ENCODE results near the gene NOP9.

Gene NOP9

GRCh38 chr14:24272467-24272866 is 27.2 kb upstream of the NOP9 start:
- H3K36me3 Mint-ChIP-seq, result no peaks in the 10 kb centered on the region
- H3K4me1 Mint-ChIP-seq, result peaks cover 55% of the 10 kb centered on the region
- no peaks in the 10 kb centered on the region for H3K9me3 Mint-ChIP-seq
- peak overlapping the region; percentile 85 for H3K4me3 Mint-ChIP-seq
- H3K27ac Mint-ChIP-seq, result peak overlapping the region; percentile 96
- no peaks in the 10 kb centered on the region for H3K27me3 Mint-ChIP-seq

- H3K36me3 Mint-ChIP-seq, result no peaks in the 10 kb centered on the region
- H3K9me3 Mint-ChIP-seq, result no peaks in the 10 kb centered on the region
- H3K4me1 Mint-ChIP-seq, result peaks cover 62% of the 10 kb centered on the region
- H3K27ac Mint-ChIP-seq, result peak overlapping the region; percentile 88
- H3K4me3 Mint-ChIP-seq, result peak overlapping the region; percentile 50
- no peaks in the 10 kb centered on the region for H3K27me3 Mint-ChIP-seq
Measured at GRCh38 chr14:24273422-24273998, 26.1 kb upstream of the NOP9 start.

GRCh38 chr14:24274101-24274543 is 25.5 kb upstream of the NOP9 start:
- Mint-ChIP-seq H3K9me3 (no peaks in the 10 kb centered on the region), H3K27me3 (no peaks in the 10 kb centered on the region), H3K27ac (peak overlapping the region; percentile 88), H3K4me3 (peak overlapping the region; percentile 50), H3K36me3 (no peaks in the 10 kb centered on the region), H3K4me1 (peaks cover 68% of the 10 kb centered on the region)

- H3K4me1 Mint-ChIP-seq, result peaks cover 78% of the 10 kb centered on the region
- H3K27ac Mint-ChIP-seq, result peak overlapping the region; percentile 6
- no peaks in the 10 kb centered on the region for H3K27me3 Mint-ChIP-seq
- H3K9me3 Mint-ChIP-seq, result no peaks in the 10 kb centered on the region
- peak overlapping the region; percentile 33 for H3K4me3 Mint-ChIP-seq
- no peaks in the 10 kb centered on the region for H3K36me3 Mint-ChIP-seq
Measured at GRCh38 chr14:24277071-24277470, 22.6 kb upstream of the NOP9 start.

GRCh38 chr14:24277606-24278321 is 21.9 kb upstream of the NOP9 start:
- Mint-ChIP-seq H3K36me3 (no peaks in the 10 kb centered on the region), H3K27ac (no peak overlapping the region), H3K4me1 (peaks cover 71% of the 10 kb centered on the region), H3K27me3 (no peaks in the 10 kb centered on the region), H3K9me3 (no peaks in the 10 kb centered on the region), H3K4me3 (no peak overlapping the region)

GRCh38 chr14:24278424-24278823 is 21.2 kb upstream of the NOP9 start:
- H3K27ac Mint-ChIP-seq, result peak overlapping the region; percentile 89
- H3K9me3 Mint-ChIP-seq, result no peaks in the 10 kb centered on the region
- no peaks in the 10 kb centered on the region for H3K36me3 Mint-ChIP-seq
- peak overlapping the region; percentile 45 for H3K4me3 Mint-ChIP-seq
- H3K4me1 Mint-ChIP-seq, result peaks cover 64% of the 10 kb centered on the region
- H3K27me3 Mint-ChIP-seq, result no peaks in the 10 kb centered on the region

- Mint-ChIP-seq H3K4me3 (peak overlapping the region; percentile 57), H3K9me3 (no peaks in the 10 kb centered on the region), H3K4me1 (peaks cover 54% of the 10 kb centered on the region)
Measured at GRCh38 chr14:24279301-24280186, 20.1 kb upstream of the NOP9 start.

GRCh38 chr14:24280797-24281460 is 18.7 kb upstream of the NOP9 start:
- Mint-ChIP-seq H3K4me1 (peaks cover 45% of the 10 kb centered on the region), H3K36me3 (no peaks in the 10 kb centered on the region), H3K27ac (peak overlapping the region; percentile 64), H3K9me3 (no peaks in the 10 kb centered on the region), H3K4me3 (no peak overlapping the region), H3K27me3 (no peaks in the 10 kb centered on the region)

More at GRCh38 chr14:24279301-24280186, 20.1 kb upstream of the NOP9 start:
- Mint-ChIP-seq H3K27me3 (no peaks in the 10 kb centered on the region), H3K36me3 (no peaks in the 10 kb centered on the region), H3K27ac (peak overlapping the region; percentile 89)

- Mint-ChIP-seq H3K27me3 (no peaks in the 10 kb centered on the region), H3K27ac (peak overlapping the region; percentile 64), H3K4me1 (peaks cover 43% of the 10 kb centered on the region)
Measured at GRCh38 chr14:24281636-24282035, 18.0 kb upstream of the NOP9 start.

GRCh38 chr14:24282736-24283135 is 16.9 kb upstream of the NOP9 start:
- no peaks in the 10 kb centered on the region for H3K27me3 Mint-ChIP-seq
- no peak overlapping the region for H3K4me3 Mint-ChIP-seq
- no peaks in the 10 kb centered on the region for H3K9me3 Mint-ChIP-seq
- H3K4me1 Mint-ChIP-seq, result peaks cover 35% of the 10 kb centered on the region
- H3K36me3 Mint-ChIP-seq, result no peaks in the 10 kb centered on the region
- H3K27ac Mint-ChIP-seq, result no peak overlapping the region

More at GRCh38 chr14:24281636-24282035, 18.0 kb upstream of the NOP9 start:
- Mint-ChIP-seq H3K9me3 (no peaks in the 10 kb centered on the region), H3K36me3 (no peaks in the 10 kb centered on the region), H3K4me3 (no peak overlapping the region)

- no peak overlapping the region for H3K4me3 Mint-ChIP-seq
- no peak overlapping the region for H3K27ac Mint-ChIP-seq
- no peaks in the 10 kb centered on the region for H3K27me3 Mint-ChIP-seq
- H3K9me3 Mint-ChIP-seq, result no peaks in the 10 kb centered on the region
- no peaks in the 10 kb centered on the region for H3K36me3 Mint-ChIP-seq
- peaks cover 25% of the 10 kb centered on the region for H3K4me1 Mint-ChIP-seq
Measured at GRCh38 chr14:24283796-24284460, 15.7 kb upstream of the NOP9 start.

- peaks cover 20% of the 10 kb centered on the region for H3K4me1 Mint-ChIP-seq
- H3K4me3 Mint-ChIP-seq, result no peak overlapping the region
- H3K27ac Mint-ChIP-seq, result no peak overlapping the region
- H3K9me3 Mint-ChIP-seq, result no peaks in the 10 kb centered on the region
- H3K36me3 Mint-ChIP-seq, result no peaks in the 10 kb centered on the region
- no peaks in the 10 kb centered on the region for H3K27me3 Mint-ChIP-seq
Measured at GRCh38 chr14:24284501-24285035, 15.1 kb upstream of the NOP9 start.

- Mint-ChIP-seq H3K9me3 (no peaks in the 10 kb centered on the region), H3K36me3 (peaks cover 2% of the 10 kb centered on the region), H3K27ac (no peak overlapping the region), H3K4me3 (no peak overlapping the region), H3K27me3 (no peaks in the 10 kb centered on the region), H3K4me1 (peaks cover 20% of the 10 kb centered on the region)
Measured at GRCh38 chr14:24285351-24285750, 14.3 kb upstream of the NOP9 start.

- no peaks in the 10 kb centered on the region for H3K9me3 Mint-ChIP-seq
- H3K4me1 Mint-ChIP-seq, result peaks cover 13% of the 10 kb centered on the region
- no peaks in the 10 kb centered on the region for H3K27me3 Mint-ChIP-seq
- no peak overlapping the region for H3K27ac Mint-ChIP-seq
- no peak overlapping the region for H3K4me3 Mint-ChIP-seq
- H3K36me3 Mint-ChIP-seq, result peaks cover 13% of the 10 kb centered on the region
Measured at GRCh38 chr14:24286996-24287395, 12.7 kb upstream of the NOP9 start.

Measured in activated naive CD4-positive, alpha-beta T cell treated with anti-CD3 and anti-CD28 coated beads, Interleukin-2, amount 50 U/mL, for 24 hours (primary cell).